Measurements from ENCODE around the gene TMTC1.

TMTC1 gene

GRCh38 chr12:29780084-29780483, 3.7 kb downstream of the TMTC1 start:
- TF ChIP-seq CTCF (IDR thresholded peaks at IDR 0.05; ENCODE audit: borderline replicate concordance, insufficient read depth, low read depth, low read length) = no peak
- no peak overlapping the region for H3K4me3 ChIP-seq (ENCODE audit: low read depth, low read length)

- H3K4me3 ChIP-seq (ENCODE audit: low read depth, low read length) = no peak overlapping the region
- TF ChIP-seq CTCF (IDR thresholded peaks at IDR 0.05; ENCODE audit: borderline replicate concordance, insufficient read depth, low read depth, low read length) = no peak
Measured at GRCh38 chr12:29778531-29778930, 5.2 kb downstream of the TMTC1 start.

GRCh38 chr12:29773076-29773475, 10.7 kb downstream of the TMTC1 start:
- no peak overlapping the region for H3K4me3 ChIP-seq (ENCODE audit: low read depth, low read length)
- no peak for TF ChIP-seq CTCF (IDR thresholded peaks at IDR 0.05; ENCODE audit: borderline replicate concordance, insufficient read depth, low read depth, low read length)

GRCh38 chr12:29771786-29772185, 12.0 kb downstream of the TMTC1 start:
- no peak overlapping the region for H3K4me3 ChIP-seq (ENCODE audit: low read depth, low read length)
- TF ChIP-seq CTCF (IDR thresholded peaks at IDR 0.05; ENCODE audit: borderline replicate concordance, insufficient read depth, low read depth, low read length) = no peak

- no peak for TF ChIP-seq CTCF (IDR thresholded peaks at IDR 0.05; ENCODE audit: borderline replicate concordance, insufficient read depth, low read depth, low read length)
- no peak overlapping the region for H3K4me3 ChIP-seq (ENCODE audit: low read depth, low read length)
Measured at GRCh38 chr12:29771165-29771564, 12.6 kb downstream of the TMTC1 start.

GRCh38 chr12:29769162-29769858, 14.4 kb downstream of the TMTC1 start:
- H3K4me3 ChIP-seq (ENCODE audit: low read depth, low read length) = no peak overlapping the region
- no peak for TF ChIP-seq CTCF (IDR thresholded peaks at IDR 0.05; ENCODE audit: borderline replicate concordance, insufficient read depth, low read depth, low read length)

GRCh38 chr12:29768372-29768771, 15.4 kb downstream of the TMTC1 start:
- TF ChIP-seq CTCF (IDR thresholded peaks at IDR 0.05; ENCODE audit: borderline replicate concordance, insufficient read depth, low read depth, low read length) = no peak
- H3K4me3 ChIP-seq (ENCODE audit: low read depth, low read length) = no peak overlapping the region
